K562 (cell line): ENCODE results near the gene EIF2S3B. TPM values are rescaled to one million over a fixed set of nuclear protein-coding genes. Genes with fewer than 3 reads are reported as not detected.

Source experiments
- ATAC-seq: fragments of 200-7000 bp; cut with Tn5 transposase; 3 replicates; pipeline ENCODE4 v1.9.1; 2020; ENCODE audit warnings: moderate library complexity
- BruUV-seq: library from RNA; stranded (reverse); fragments of 400-500 nt; replicated peaks from 2 replicates; lab custom pipeline; 2021; lab: Mats Ljungman, UMichigan
- CTCF ChIA-PET: fragments of 300-600 bp; formaldehyde crosslinking; extraction: SDS; loops from one replicate; lab custom pipeline; 2021; ENCODE audit warnings: low intra/inter-chr PET ratio; lab: Yijun Ruan, JAX
- POLR2A ChIA-PET: fragments of 300-600, 350-650 bp; sonication (Branson Sonifier 250); formaldehyde crosslinking; extraction: SDS; loops from one replicate; lab custom pipeline; 2021; ENCODE audit warnings: antibody characterized with exemption, inconsistent platforms; lab: Yijun Ruan, JAX
- DNase-seq, 4 experiments: peaks; one replicate each; pipeline versions ENCODE4 v3.0.0 to v3.0.0-alpha.2; 2011 to 2018; ENCODE audit warnings: low spot score in 3 of 4, mixed read lengths in 3 of 4; ENCODE audit errors: extremely low read depth in 1 of 4
- FAIRE-seq: peaks from 2 replicates; lab custom pipeline; 2011; peaks lifted over from hg19 to GRCh38; lab: Jason Lieb, UNC
- H2AFZ ChIP-seq: 2 replicates; pipeline ENCODE4 v1.6.0; 2011; ENCODE audit warnings: low read depth, low read length, control low read depth, inconsistent platforms
- H3K27ac ChIP-seq: fragments of 200-600 bp; 3 replicates; pipeline ENCODE4 v1.8.0; 2011; ENCODE audit warnings: low read depth, mild to moderate bottlenecking, control low read depth, inconsistent platforms, low read length, moderate library complexity, mixed read lengths; ENCODE audit errors: extremely low read depth
- H3K27me3 ChIP-seq, 2 experiments: fragments of 300-600 bp in 1 of 2; 2 replicates in 1 of 2; 3 replicates in 1 of 2; pipeline versions ENCODE4 v1.6.0 to v1.8.0; 2011; ENCODE audit warnings: inconsistent platforms in 2 of 2, low read length in 2 of 2, mild to moderate bottlenecking in 1 of 2, mixed read lengths in 1 of 2, moderate library complexity in 1 of 2; ENCODE audit not compliant: control insufficient read depth in 2 of 2, insufficient read depth in 2 of 2
- H3K36me3 ChIP-seq: fragments of 300-600 bp; 3 replicates; pipeline ENCODE4 v1.8.0; 2011; ENCODE audit warnings: mild to moderate bottlenecking, low read length, inconsistent platforms; ENCODE audit not compliant: control insufficient read depth, insufficient read depth
- H3K4me1 ChIP-seq, 2 experiments: fragments of 200-600 bp in 1 of 2; replicated peaks in 1 of 2; 2 replicates in 1 of 2; 3 replicates in 1 of 2; pipeline versions ENCODE4 v1.5.1 to v1.8.0; 2011; ENCODE audit warnings: inconsistent platforms in 2 of 2, low read length in 2 of 2, mild to moderate bottlenecking in 1 of 2, mixed read lengths in 1 of 2, moderate library complexity in 1 of 2; ENCODE audit not compliant: control insufficient read depth in 2 of 2, insufficient read depth in 2 of 2
- H3K4me2 ChIP-seq: 2 replicates; pipeline ENCODE4 v1.6.1; 2011; ENCODE audit warnings: low read length, control low read depth, inconsistent platforms, mixed read lengths; ENCODE audit not compliant: insufficient read depth
- H3K4me3 ChIP-seq: fragments of 200-600 bp; sonication (generic), shearing (Covaris generic); 2 replicates; pipeline ENCODE4 v1.5.1; 2016; ENCODE audit warnings: control low read depth, inconsistent platforms
- H3K79me2 ChIP-seq: fragments of 200-600 bp; 3 replicates; pipeline ENCODE4 v1.8.0; 2011; ENCODE audit warnings: low read length, inconsistent platforms; ENCODE audit not compliant: control insufficient read depth, insufficient read depth
- H3K9ac ChIP-seq, 2 experiments: 2 replicates each; pipeline versions ENCODE4 v1.6.0 to v1.6.1; 2011; ENCODE audit warnings: low read depth in 2 of 2, low read length in 2 of 2, control low read depth in 1 of 2, inconsistent platforms in 1 of 2, mild to moderate bottlenecking in 1 of 2, mixed read lengths in 1 of 2; ENCODE audit not compliant: insufficient read depth in 1 of 2
- H3K9me1 ChIP-seq: one replicate; pipeline ENCODE4 v1.6.0; 2011; ENCODE audit warnings: inconsistent platforms, mild to moderate bottlenecking, low read length, moderate library complexity; ENCODE audit not compliant: control insufficient read depth, insufficient read depth
- H3K9me3 ChIP-seq: replicated peaks from 2 replicates; pipeline ENCODE4 v1.5.1; 2011; ENCODE audit warnings: low read depth, low read length, inconsistent platforms; ENCODE audit not compliant: control insufficient read depth, insufficient read depth
- H4K20me1 ChIP-seq: replicated peaks from 2 replicates; pipeline ENCODE4 v1.6.1; 2011; ENCODE audit warnings: low read length, inconsistent platforms, mixed read lengths; ENCODE audit not compliant: control insufficient read depth, insufficient read depth
- FOXJ2 ChIP-seq: fragments of 200-800 bp; sonication (Bioruptor generic); IDR thresholded peaks from 2 replicates; pipeline ENCODE4 v1.6.1; 2016; ENCODE audit warnings: missing genetic modification characterization, missing compliant biosample characterization
- KDM2B ChIP-seq: fragments of 250-450 bp; sonication (Bioruptor Pico); IDR thresholded peaks from 2 replicates; pipeline ENCODE4 v1.8.0; 2021; ENCODE audit warnings: mild to moderate bottlenecking, moderate library complexity
- KLF13 ChIP-seq: fragments of 450-650 bp; IDR thresholded peaks from 2 replicates; pipeline ENCODE4 v1.6.1; 2016; ENCODE audit warnings: missing genetic modification characterization, low read depth, mild to moderate bottlenecking, missing compliant biosample characterization, moderate library complexity, borderline replicate concordance
- NFE2 ChIP-seq: IDR thresholded peaks from 2 replicates; pipeline ENCODE4 v1.6.1; 2014; ENCODE audit warnings: antibody characterized with exemption, low read depth
- PHB2 ChIP-seq: fragments of 450-650 bp; IDR thresholded peaks from 2 replicates; pipeline ENCODE4 v1.6.1; 2017; ENCODE audit warnings: low read depth
- SMAD2 ChIP-seq: fragments of 150-350 bp; IDR thresholded peaks from 2 replicates; pipeline ENCODE4 v1.6.1; 2014; ENCODE audit warnings: low read depth, mild to moderate bottlenecking, low read length
- SMAD3 ChIP-seq: fragments of 450-650 bp; formaldehyde crosslinking; conservative IDR thresholded peaks from 2 replicates; pipeline ENCODE4 v1.4.0; 2020; ENCODE audit warnings: mild to moderate bottlenecking
- TAF7 ChIP-seq: fragments of 450-650 bp; IDR thresholded peaks from 2 replicates; pipeline ENCODE4 v1.6.1; 2016; ENCODE audit warnings: missing genetic modification characterization, missing compliant biosample characterization
- TCF15 ChIP-seq: fragments of 250-450 bp; sonication (Bioruptor Pico); IDR thresholded peaks from 2 replicates; pipeline ENCODE4 v1.8.0; 2022; ENCODE audit warnings: moderate library complexity, mild to moderate bottlenecking, inconsistent platforms
- TOE1 ChIP-seq, 2 experiments: fragments of 450-650 bp in 1 of 2; sonication (generic) in 1 of 2; formaldehyde crosslinking in 1 of 2; IDR thresholded peaks; 2 replicates each; pipeline versions ENCODE4 v1.7.1 to v1.8.0; 2016 to 2022; ENCODE audit warnings: borderline replicate concordance in 2 of 2, mild to moderate bottlenecking in 2 of 2, antibody characterized with exemption in 1 of 2, inconsistent platforms in 1 of 2, low read depth in 1 of 2, missing genetic modification reagents in 1 of 2, moderate library complexity in 1 of 2
- ZNF224 ChIP-seq: sonication (generic); formaldehyde crosslinking; IDR thresholded peaks from 2 replicates; pipeline ENCODE4 v1.8.0; 2022; ENCODE audit warnings: mild to moderate bottlenecking, missing genetic modification reagents
- ZNF347 ChIP-seq: fragments of 450-650 bp; formaldehyde crosslinking; IDR thresholded peaks from 2 replicates; pipeline ENCODE4 v1.4.0; 2020; ENCODE audit warnings: low read depth, mild to moderate bottlenecking, moderate library complexity
- WGBS: fragments of 100-300 bp; shearing (Covaris generic); methylation state at CpG from one replicate; pipeline ENCODE4 v1.1.6; 2016; ENCODE audit warnings: low coverage, mixed read lengths; ENCODE audit not compliant: insufficient coverage; ENCODE audit errors: missing lambda C conversion rate; 5-methylcytosine and 5-hydroxymethylcytosine counted together
- in situ Hi-C: fragments of 300-500 bp; cut with MboI; formaldehyde crosslinking; loops from 4 replicates; pipeline ENCODE4 v1.15.0; 2018; ENCODE audit warnings: inconsistent platforms, mixed read lengths
- intact Hi-C: fragments of 100-400 bp; cut with micrococcal nuclease; formaldehyde crosslinking; loops from 2 replicates; pipeline ENCODE4 v1.14.2; 2022
- polyA plus RNA-seq, 8 experiments: library from polyadenylated mRNA; depleted of rRNA in 4 of 8; stranded (reverse) in 5 of 8; unstranded in 3 of 8; fragments of >200 nt; fragmentation: Nextera tagmentation in 2 of 8; fragmentation: Illumina TruSeq in 1 of 8; extraction: Ambion mirVana in 2 of 8; extraction: Trizol in 1 of 8; gene quantifications; 2 replicates each; pipeline versions ENCODE4 v1.2.1 to v1.2.3, GENCODE V29; 2011 to 2014; ENCODE audit warnings: inconsistent platforms in 1 of 8, missing spikeins in 1 of 8
- total RNA-seq, 7 experiments: library from RNA; depleted of rRNA in 6 of 7; stranded (reverse); fragments of >200 nt in 6 of 7; fragmentation: Illumina TruSeq in 2 of 7; extraction: Trizol in 2 of 7; gene quantifications; 2 replicates each; pipeline versions ENCODE4 v1.2.1 to v1.2.3, GENCODE V29; 2011 to 2021; ENCODE audit warnings: low replicate concordance in 1 of 7

Gene EIF2S3B
- total and polyA plus RNA-seq, 9 of the 15 experiments (the other 6 are each of a cell fraction or from before 2014, with no cell fraction given), result 0.45 to 5.1 (median 2.0) TPM

GRCh38 chr12:10557766-10558165, 52.1 kb downstream of the EIF2S3B start:
- no peaks in the 10 kb centered on the region for H3K4me1 ChIP-seq
- TF ChIP-seq KDM2B (CRISPR knock-in tag), result no peak
- no peak for TF ChIP-seq ZNF347 (CRISPR knock-in tag)
- TF ChIP-seq TCF15, result no peak
- no peak for TF ChIP-seq KLF13 (tag)
- no peak for TF ChIP-seq SMAD3 (CRISPR knock-in tag)
- TF ChIP-seq PHB2, result no peak
- no peak for TF ChIP-seq ZNF224 (CRISPR knock-in tag)
- TF ChIP-seq NFE2, result no peak
- TF ChIP-seq SMAD2, result no peak
- TF ChIP-seq TAF7 (tag), result no peak
- no peak for TF ChIP-seq TOE1 (IDR thresholded peaks at IDR 0.05; ENCODE audit: borderline replicate concordance)
- TF ChIP-seq TOE1 (CRISPR knock-in tag; IDR thresholded peaks at IDR 0.05; ENCODE audit: borderline replicate concordance, low read depth), result no peak
- no peak for TF ChIP-seq FOXJ2 (tag)

More at GRCh38 chr12:10557766-10558165, 52.1 kb downstream of the EIF2S3B start:
- 26% methylated on average over 2 of the region's 2 CpGs for WGBS
- no peaks in the 10 kb centered on the region for H3K36me3 ChIP-seq
- no peaks in the 10 kb centered on the region for H3K79me2 ChIP-seq
- ATAC-seq, result no peak
- intact Hi-C loops, result no loop called here
- no peak overlapping the region for H3K4me2 ChIP-seq
- no peaks in the 10 kb centered on the region for H3K27me3 ChIP-seq
- BruUV-seq, result no TSS peak
- H4K20me1 ChIP-seq, result no peaks in the 10 kb centered on the region
- H3K9me3 ChIP-seq, result no peaks in the 10 kb centered on the region
- no peak for DNase-seq
- H2AFZ ChIP-seq, result no peak overlapping the region
- no peak for FAIRE-seq
- H3K9ac ChIP-seq, result no peak overlapping the region
- H3K27ac ChIP-seq, result no peak overlapping the region
- in situ Hi-C loops, result no loop called here
- H3K9me1 ChIP-seq, result no peaks in the 10 kb centered on the region
- CTCF ChIA-PET, result no interaction called here
- POLR2A ChIA-PET, result no interaction called here
- no peak overlapping the region for H3K4me3 ChIP-seq
